Kasumi-1 (cell line): Measurements from ENCODE around the gene CCDC197.
A peak's percentile ranks its signal among the peaks of the same experiment; 100 is the strongest.

ENCODE experiments used
- DNase-seq, 2 experiments: peaks; one replicate each; lab custom pipeline; 2025; lab: John Stamatoyannopoulos, UW

CCDC197 gene

GRCh38 chr14:93961620-93962019 is 35.5 kb upstream of the CCDC197 start:
- DNase-seq, result no peak

GRCh38 chr14:93962701-93963601 is 34.1 kb upstream of the CCDC197 start:
- DNase-seq, result peak; percentile 60 to 76

GRCh38 chr14:93963692-93964091 is 33.4 kb upstream of the CCDC197 start:
- no peak for DNase-seq

DNA sequence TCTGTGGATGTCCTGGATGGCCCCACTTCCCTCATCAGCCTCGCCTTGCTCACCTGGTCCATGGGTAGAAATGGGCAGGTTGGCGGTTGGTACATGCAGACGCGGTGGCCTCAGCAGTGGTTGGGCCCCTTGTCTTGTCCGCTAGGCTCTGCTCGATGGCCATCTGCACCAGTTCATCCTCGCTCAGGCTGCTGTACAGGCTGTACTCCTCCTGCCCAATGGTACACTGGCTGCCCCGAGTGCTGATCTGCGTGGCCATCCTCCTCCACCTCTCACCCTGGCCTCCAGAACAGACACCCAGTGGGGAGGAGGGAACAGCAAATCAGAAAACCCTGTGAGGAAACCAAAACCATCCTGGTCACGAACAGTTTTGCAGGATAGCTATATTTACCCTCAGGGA is 32.8 kb upstream of the CCDC197 start:
- no peak for DNase-seq

- DNase-seq, result no peak
Observed at GRCh38 chr14:93964820-93965286, 32.2 kb upstream of the CCDC197 start.

GRCh38 chr14:93965287-93965821 is 31.7 kb upstream of the CCDC197 start:
- no peak for DNase-seq

DNA sequence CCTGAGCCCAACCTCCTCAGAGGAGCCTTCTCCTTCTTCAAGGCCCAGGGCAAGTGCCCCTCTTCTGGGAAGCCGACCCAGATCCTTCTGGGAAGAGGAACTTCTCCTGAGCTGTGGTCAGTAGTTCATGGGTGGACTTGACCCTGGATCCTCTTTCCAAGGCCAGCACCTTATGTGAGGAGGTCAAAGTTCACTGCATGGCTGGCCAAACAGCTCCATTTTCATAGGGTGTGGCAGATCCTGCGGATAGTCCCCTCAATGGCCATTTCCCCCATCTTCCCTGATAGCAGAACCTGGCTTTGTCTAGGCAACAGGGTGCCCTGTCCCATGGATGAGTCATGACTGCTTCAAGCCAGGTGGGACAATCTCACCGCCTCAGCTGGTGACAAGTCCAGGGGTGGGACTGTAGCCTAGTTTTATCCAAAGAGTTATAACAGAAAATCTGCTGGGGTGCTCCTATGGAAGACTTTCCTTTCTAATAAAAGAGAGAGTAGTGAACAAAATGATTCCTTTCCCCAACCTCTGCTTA is 31.1 kb upstream of the CCDC197 start:
- no peak for DNase-seq

GRCh38 chr14:93967637-93968250 is 29.4 kb upstream of the CCDC197 start:
- peak; percentile 42 to 52 for DNase-seq

DNA sequence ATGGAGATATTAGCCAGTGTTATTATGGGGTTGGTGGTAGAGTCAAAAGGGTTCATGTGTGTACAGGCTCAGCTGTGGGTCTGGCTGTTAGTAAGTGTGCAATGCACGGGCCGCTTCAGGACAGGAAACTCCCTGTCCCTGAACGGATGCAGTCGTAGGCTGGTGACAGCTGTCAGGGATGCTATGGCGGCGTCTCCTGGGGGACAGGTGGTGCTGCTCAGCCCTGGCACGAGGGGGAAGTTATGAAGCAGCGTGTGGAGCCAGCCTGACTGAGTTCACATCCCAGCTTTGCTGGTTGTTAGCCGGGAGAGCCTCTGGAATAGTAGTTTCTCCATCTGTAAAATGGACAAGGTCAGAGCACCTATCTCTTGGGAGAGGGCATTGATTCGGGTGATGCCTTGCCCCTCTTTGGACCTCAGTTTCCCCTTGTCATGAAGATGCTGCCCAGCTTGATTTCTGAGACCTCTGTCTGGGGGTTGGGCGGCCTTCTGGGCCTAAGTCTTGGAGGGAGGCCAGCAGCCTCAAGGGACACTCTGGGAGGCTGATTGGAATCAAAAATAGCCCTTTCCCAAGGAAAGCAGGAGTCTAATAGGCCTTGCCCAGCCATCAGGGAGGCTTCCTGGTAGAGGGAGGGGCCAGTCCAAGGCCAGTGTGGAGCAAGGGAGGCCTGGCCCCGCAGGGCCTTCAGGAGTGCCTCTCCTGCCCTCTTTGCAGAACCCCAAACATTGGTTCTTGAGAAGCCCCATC is 27.8 kb upstream of the CCDC197 start:
- DNase-seq, result no peak

GRCh38 chr14:93970585-93970964 is 26.5 kb upstream of the CCDC197 start:
- peak; percentile 55 to 56 for DNase-seq

- DNase-seq, result peak in 1 of 2 experiments; percentile 19
Observed at GRCh38 chr14:93970965-93971634, 26.0 kb upstream of the CCDC197 start.

DNA sequence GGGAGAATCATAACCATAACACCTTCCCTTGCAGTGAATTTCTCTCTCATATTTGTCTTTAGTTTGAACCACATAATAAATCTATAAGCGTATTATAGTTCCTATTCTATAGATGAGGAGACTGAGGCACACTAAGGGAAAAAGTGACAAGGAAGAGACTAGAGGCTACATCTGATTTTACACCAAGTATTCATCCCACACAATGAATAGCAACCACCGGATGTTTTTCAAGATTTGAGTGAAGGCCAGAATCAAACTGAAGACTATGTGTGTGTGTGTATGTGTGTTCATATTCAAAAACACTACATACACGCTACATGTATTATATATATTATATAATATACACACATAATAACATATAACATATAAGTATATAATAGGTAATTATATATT is 25.5 kb upstream of the CCDC197 start:
- no peak for DNase-seq

DNA sequence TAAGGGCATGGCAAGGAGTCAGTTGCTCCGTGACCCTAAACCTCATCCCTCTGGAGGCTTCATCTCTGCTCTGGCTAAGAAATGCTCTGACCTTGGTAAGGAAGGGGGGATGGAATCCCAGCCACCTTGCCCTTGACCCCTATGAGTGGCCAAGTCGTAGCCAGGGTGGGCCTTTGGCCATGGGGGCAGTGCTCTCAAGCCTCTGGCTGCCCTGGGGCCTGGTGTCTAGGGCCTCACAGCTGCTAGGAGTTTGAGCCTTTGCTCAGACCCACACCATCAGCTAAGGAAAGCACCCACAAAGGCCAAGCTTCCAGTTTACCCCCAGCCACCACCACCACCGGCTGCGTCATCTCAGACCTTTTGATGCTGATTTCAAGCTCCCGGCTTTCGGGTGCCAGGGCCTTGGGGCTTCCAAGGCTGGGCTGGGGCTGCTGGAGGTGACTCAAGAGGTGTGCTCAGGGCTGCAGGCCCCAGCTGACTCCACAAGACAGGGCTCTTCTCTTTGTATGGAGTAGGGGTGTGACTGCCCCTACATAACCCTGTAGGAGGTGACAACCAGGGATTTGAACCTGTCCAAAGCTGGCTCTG is 24.4 kb upstream of the CCDC197 start:
- no peak for DNase-seq

- no peak for DNase-seq
Observed at GRCh38 chr14:93973607-93974006, 23.5 kb upstream of the CCDC197 start.

DNA sequence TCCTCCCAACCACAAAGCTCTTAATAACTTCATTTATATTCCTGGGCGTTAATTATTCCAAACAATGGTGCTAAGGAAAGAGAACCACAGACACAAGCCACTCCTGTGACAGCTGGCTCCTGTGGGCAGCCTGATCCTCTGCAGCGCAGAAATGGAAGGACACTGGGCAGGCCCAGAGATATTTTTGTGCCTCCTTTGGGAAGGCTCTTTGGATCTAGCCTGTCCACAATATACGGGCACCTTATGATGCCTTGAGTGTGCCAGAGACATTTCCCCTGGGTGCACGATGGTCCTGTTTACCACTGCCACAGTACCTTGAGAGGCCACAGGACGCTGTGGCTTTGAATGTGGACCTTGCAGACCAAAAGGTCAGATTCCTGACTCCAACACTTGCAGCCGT is 22.8 kb upstream of the CCDC197 start:
- DNase-seq, result no peak

- DNase-seq, result no peak
Observed at GRCh38 chr14:93974833-93975232, 22.3 kb upstream of the CCDC197 start.

- DNase-seq, result peak in 1 of 2 experiments; percentile 12
Observed at GRCh38 chr14:93975791-93976476, 21.2 kb upstream of the CCDC197 start.

DNA sequence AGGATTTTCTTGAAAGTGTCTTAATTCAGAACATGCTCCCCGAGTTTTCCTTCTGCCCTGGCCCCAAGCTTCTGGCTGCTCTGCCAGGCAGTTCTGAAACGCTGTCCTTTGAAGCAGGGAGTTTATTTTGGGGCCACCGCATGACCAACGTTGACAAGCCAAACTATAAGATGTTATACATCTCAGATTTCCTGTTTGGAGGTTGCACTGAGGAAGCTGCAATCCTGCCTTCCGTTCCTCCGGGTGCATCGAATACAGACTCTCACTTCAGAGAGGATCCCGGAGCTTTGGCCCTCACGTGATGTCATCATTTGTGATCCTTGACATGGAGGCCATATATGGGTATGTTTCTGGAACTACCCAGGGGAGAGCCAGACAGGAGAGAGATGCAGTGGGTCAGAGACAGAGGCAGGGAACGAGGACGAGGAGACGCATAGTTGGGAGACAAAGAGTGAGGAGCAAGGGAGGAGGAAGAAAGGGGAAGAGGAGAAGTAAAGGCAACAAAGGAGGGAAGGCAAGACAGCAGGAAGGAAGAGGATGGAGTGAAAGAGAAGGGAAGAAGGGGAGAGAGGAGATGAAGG is 20.5 kb upstream of the CCDC197 start, which contains the start of gene ASB2:
Gene ASB2 (minus strand): TSS at position 94 of the 581 bp plus-strand sequence. CDS start 12,031 bp downstream, outside the sequence.
- peak; percentile 47 to 50 for DNase-seq

DNA sequence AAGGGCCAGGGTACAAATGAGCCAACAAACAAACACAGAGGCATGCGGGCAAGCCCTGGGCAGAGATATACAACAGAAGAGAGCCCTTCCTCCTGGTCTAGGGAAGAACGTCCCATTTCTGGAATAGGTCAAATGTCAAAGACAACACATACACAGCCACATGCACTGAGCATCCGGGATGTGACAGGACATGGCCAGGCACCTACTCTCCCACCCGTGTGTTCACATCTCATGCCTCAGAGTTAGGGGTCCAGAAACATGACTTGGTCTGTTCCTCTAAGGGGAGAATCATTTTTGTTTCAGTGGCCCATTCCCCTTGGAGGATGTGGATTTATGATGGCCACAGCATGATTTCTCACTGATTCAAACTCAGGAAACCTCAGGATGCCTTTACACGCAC is 19.9 kb upstream of the CCDC197 start:
- no peak for DNase-seq
